IMR-90 (cell line): Measurements from ENCODE around the gene EHHADH. TPM values are rescaled to one million over a fixed set of nuclear protein-coding genes. Genes with fewer than 3 reads are reported as not detected.

Experiments
- ATAC-seq: fragments of 200-7000 bp; cut with Tn5 transposase; 2 replicates; pipeline ENCODE4 v1.9.1; 2020; ENCODE audit warnings: low read depth, mild to moderate bottlenecking, moderate library complexity
- BruUV-seq: library from RNA; stranded (reverse); fragments of 400-500 nt; replicated peaks from 2 replicates; lab custom pipeline; 2021; lab: Mats Ljungman, UMichigan
- CTCF ChIA-PET: fragments of 300-600 bp; formaldehyde crosslinking; extraction: SDS; loops from one replicate; lab custom pipeline; 2021; ENCODE audit warnings: antibody characterized with exemption; lab: Yijun Ruan, JAX
- POLR2A ChIA-PET: fragments of 300-600 bp; sonication (Branson Sonifier 250); formaldehyde crosslinking; loops from one replicate; lab custom pipeline; 2022; ENCODE audit warnings: antibody characterized with exemption; ENCODE audit not compliant: unreplicated experiment; lab: Charles Lee
- DNase-seq: peaks from one replicate; pipeline ENCODE4 v3.0.0; 2013
- H2AFZ ChIP-seq: replicated peaks from 2 replicates; pipeline ENCODE3; 2013; ENCODE audit warnings: low read length, mild to moderate bottlenecking; ENCODE audit not compliant: poor library complexity
- H2AK5ac ChIP-seq: 2 replicates; pipeline ENCODE4 v1.6.1; 2013; ENCODE audit warnings: low read depth, low read length, inconsistent platforms
- H2AK9ac ChIP-seq: replicated peaks from 2 replicates; pipeline ENCODE3; 2013; ENCODE audit warnings: mild to moderate bottlenecking, low read depth, low read length, moderate library complexity; ENCODE audit not compliant: poor library complexity
- H2BK120ac ChIP-seq: 2 replicates; pipeline ENCODE4 v1.6.1; 2013; ENCODE audit warnings: low read depth, low read length, inconsistent platforms
- H2BK15ac ChIP-seq: 3 replicates; pipeline ENCODE4 v1.6.1; 2013; ENCODE audit warnings: low read depth, low read length, inconsistent platforms
- H2BK20ac ChIP-seq: 2 replicates; pipeline ENCODE4 v1.6.1; 2013; ENCODE audit warnings: low read depth, mild to moderate bottlenecking, inconsistent platforms, low read length, moderate library complexity
- H2BK5ac ChIP-seq: 2 replicates; pipeline ENCODE4 v1.6.1; 2013; ENCODE audit warnings: mild to moderate bottlenecking, low read depth, low read length, inconsistent platforms; ENCODE audit not compliant: poor library complexity, severe bottlenecking
- H3K14ac ChIP-seq: replicated peaks from 2 replicates; pipeline ENCODE4 v1.6.1; 2013; ENCODE audit warnings: low read depth, low read length, inconsistent platforms
- H3K18ac ChIP-seq: 2 replicates; pipeline ENCODE4 v1.6.1; 2013; ENCODE audit warnings: low read depth, low read length, control low read depth
- H3K23ac ChIP-seq: 2 replicates; pipeline ENCODE4 v1.6.1; 2013; ENCODE audit warnings: low read depth, low read length, inconsistent platforms
- H3K27ac ChIP-seq: 2 replicates; pipeline ENCODE4 v1.5.1; 2013; ENCODE audit warnings: mild to moderate bottlenecking, control low read depth, low read length; ENCODE audit not compliant: insufficient read depth
- H3K27me3 ChIP-seq: 2 replicates; pipeline ENCODE4 v1.6.1; 2013; ENCODE audit warnings: low read length; ENCODE audit not compliant: control insufficient read depth, insufficient read depth
- H3K36me3 ChIP-seq: 2 replicates; pipeline ENCODE4 v1.6.1; 2013; ENCODE audit warnings: low read length, mixed read lengths; ENCODE audit not compliant: control insufficient read depth, insufficient read depth
- H3K4ac ChIP-seq: 2 replicates; pipeline ENCODE4 v1.6.1; 2013; ENCODE audit warnings: low read depth, low read length, inconsistent platforms
- H3K4me1 ChIP-seq: 2 replicates; pipeline ENCODE4 v1.6.1; 2013; ENCODE audit warnings: low read length, mixed read lengths; ENCODE audit not compliant: control insufficient read depth, insufficient read depth
- H3K4me2 ChIP-seq: 2 replicates; pipeline ENCODE4 v1.6.1; 2013; ENCODE audit warnings: low read depth, mild to moderate bottlenecking, control low read depth, low read length, moderate library complexity
- H3K4me3 ChIP-seq: 2 replicates; pipeline ENCODE4 v1.5.1; 2013; ENCODE audit warnings: low read depth, mild to moderate bottlenecking, control low read depth, low read length, moderate library complexity; ENCODE audit not compliant: insufficient read depth
- H3K56ac ChIP-seq: 2 replicates; pipeline ENCODE4 v1.6.1; 2013; ENCODE audit warnings: low read length, inconsistent platforms; ENCODE audit not compliant: insufficient read depth; ENCODE audit errors: extremely low read depth
- H3K79me1 ChIP-seq, 2 experiments: 2 replicates each; pipeline ENCODE4 v1.6.1; 2013; ENCODE audit warnings: low read length in 2 of 2, inconsistent platforms in 1 of 2, low read depth in 1 of 2
- H3K9ac ChIP-seq: 2 replicates; pipeline ENCODE4 v1.6.1; 2013; ENCODE audit warnings: low read depth, low read length, control low read depth
- H3K9me1 ChIP-seq: 2 replicates; pipeline ENCODE4 v1.6.1; 2013; ENCODE audit warnings: low read length, inconsistent platforms; ENCODE audit not compliant: insufficient read depth
- H3K9me3 ChIP-seq: 2 replicates; pipeline ENCODE4 v1.6.1; 2013; ENCODE audit warnings: low read length; ENCODE audit not compliant: control insufficient read depth, insufficient read depth
- H4K20me1 ChIP-seq: 2 replicates; pipeline ENCODE4 v1.6.1; 2013; ENCODE audit warnings: low read length, inconsistent platforms; ENCODE audit not compliant: insufficient read depth
- H4K5ac ChIP-seq: 2 replicates; pipeline ENCODE4 v1.6.1; 2013; ENCODE audit warnings: mild to moderate bottlenecking, low read depth, low read length, control low read depth
- H4K8ac ChIP-seq, 2 experiments: 2 replicates each; pipeline ENCODE4 v1.6.1; 2013; ENCODE audit warnings: low read depth in 2 of 2, low read length in 2 of 2, control low read depth in 1 of 2, inconsistent platforms in 1 of 2
- H4K91ac ChIP-seq: 2 replicates; pipeline ENCODE4 v1.6.1; 2013; ENCODE audit warnings: low read depth, low read length, inconsistent platforms; ENCODE audit not compliant: insufficient read depth
- BHLHE40 ChIP-seq: fragments of 150-350 bp; IDR thresholded peaks from 2 replicates; pipeline ENCODE4 v1.6.1; 2016; ENCODE audit warnings: mild to moderate bottlenecking, low read depth, low read length
- CTCF ChIP-seq: conservative IDR thresholded peaks from 2 replicates; pipeline ENCODE4 v1.5.1; 2012; ENCODE audit warnings: mild to moderate bottlenecking, low read depth, low read length, improper control_type of control experiment
- MXI1 ChIP-seq: IDR thresholded peaks from 2 replicates; pipeline ENCODE4 v1.6.1; 2012; ENCODE audit warnings: low read depth, mild to moderate bottlenecking, low read length, moderate library complexity, borderline replicate concordance
- POLR2A ChIP-seq: IDR thresholded peaks from 2 replicates; pipeline ENCODE4 v1.6.1; 2012; ENCODE audit warnings: mild to moderate bottlenecking, low read depth, low read length
- RAD21 ChIP-seq: IDR thresholded peaks from 2 replicates; pipeline ENCODE4 v1.6.1; 2012; ENCODE audit warnings: low read length, improper control_type of control experiment
- RCOR1 ChIP-seq: IDR thresholded peaks from 2 replicates; pipeline ENCODE4 v1.6.1; 2012; ENCODE audit warnings: mild to moderate bottlenecking, low read length, improper control_type of control experiment; ENCODE audit not compliant: insufficient replicate concordance
- USF2 ChIP-seq: fragments of 150-350 bp; IDR thresholded peaks from 2 replicates; pipeline ENCODE4 v1.6.1; 2017; ENCODE audit warnings: mild to moderate bottlenecking, antibody characterized with exemption, low read length, low read depth
- WGBS, 2 experiments: methylation state at CpG; one replicate each; pipeline versions ENCODE4 v1.1.5 to v1.1.7; 2013; ENCODE audit warnings: missing lambda C conversion rate in 2 of 2; ENCODE audit not compliant: insufficient read length in 1 of 2; ENCODE audit errors: extremely low coverage in 2 of 2; 5-methylcytosine and 5-hydroxymethylcytosine counted together
- dilution Hi-C: fragments of 300-500 bp; cut with HindIII; formaldehyde crosslinking; loops from one replicate; pipeline ENCODE4 v1.14.3; 2018; ENCODE audit warnings: low sequenced_read_pairs; ENCODE audit not compliant: unreplicated experiment
- in situ Hi-C: fragments of 300-500 bp; cut with MboI; formaldehyde crosslinking; loops from 3 replicates; pipeline ENCODE4 v1.14.3; 2019; ENCODE audit warnings: low sequenced_read_pairs, inconsistent platforms, mixed read lengths
- intact Hi-C: fragments of 100-400 bp; cut with micrococcal nuclease; formaldehyde crosslinking; loops from 2 replicates; pipeline ENCODE4 v1.10.0; 2022
- polyA plus RNA-seq, 3 experiments: library from polyadenylated mRNA; depleted of rRNA; stranded (reverse); fragments of >200 nt; gene quantifications; 2 replicates each; pipeline ENCODE4 v1.2.3, GENCODE V29; 2012; ENCODE audit warnings: low replicate concordance in 1 of 3
- total RNA-seq: library from RNA; depleted of rRNA; stranded (reverse); fragments of >200 nt; gene quantifications from 2 replicates; pipeline ENCODE4 v1.2.3, GENCODE V29; 2012
- TF ChIP-seq, protein P1 (sequence below): fragments of 150-350 bp; IDR thresholded peaks from 2 replicates; pipeline ENCODE4 v1.6.1; 2016; ENCODE audit warnings: low read depth, mild to moderate bottlenecking, low read length, moderate library complexity, borderline replicate concordance

The EHHADH gene
- total and polyA plus RNA-seq, 2 of the 4 experiments (the other 2 are of a cell fraction): 2.0 to 4.7 TPM

DNA sequence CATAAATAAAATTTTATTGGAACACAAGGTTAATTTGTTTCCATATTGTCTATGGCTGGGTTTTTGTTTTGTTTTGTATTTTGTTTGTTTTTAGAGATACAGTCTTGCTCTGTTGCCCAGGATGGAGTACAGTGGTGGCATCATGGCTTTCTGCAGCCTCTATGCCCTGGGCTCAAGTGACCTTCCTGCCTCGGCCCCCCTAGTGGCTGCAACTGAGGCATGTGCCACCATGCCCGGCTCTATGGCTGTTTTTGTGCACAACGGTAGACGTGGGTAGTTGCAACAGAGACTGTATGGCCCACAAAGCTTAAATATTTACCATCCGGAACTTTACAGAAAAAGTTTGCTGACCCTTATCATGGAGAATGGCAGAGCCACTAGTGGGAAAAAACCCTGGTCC lies 54.2 kb downstream of the EHHADH start:
- ChIA-PET POLR2A (no interaction called here), CTCF (no interaction called here)
- dilution Hi-C loops (no loop called here), intact Hi-C loops (no loop called here), in situ Hi-C loops (loop anchor here (25.0 kb wide), 1 partner anchor 312 kb away; no protein-coding TSS in a partner anchor)
- Histone ChIP-seq H3K56ac (no peak overlapping the region), H2BK120ac (no peak overlapping the region), H3K9me3 (no peaks in the 10 kb centered on the region), H3K79me1 (no peaks in the 10 kb centered on the region), H3K9ac (no peak overlapping the region), H3K14ac (no peak overlapping the region), H3K18ac (no peak overlapping the region), H3K23ac (no peak overlapping the region), H2AK9ac (no peak overlapping the region), H2BK15ac (no peak overlapping the region), H2AK5ac (no peak overlapping the region), H2AFZ (no peak overlapping the region), H3K4ac (no peak overlapping the region), H2BK5ac (no peak overlapping the region), H3K9me1 (peaks cover 4% of the 10 kb centered on the region), H4K91ac (no peak overlapping the region), H3K4me2 (no peak overlapping the region), H3K36me3 (no peaks in the 10 kb centered on the region), H3K4me1 (no peaks in the 10 kb centered on the region), H4K20me1 (no peaks in the 10 kb centered on the region), H4K8ac (no peak overlapping the region), H3K4me3 (no peak overlapping the region), H2BK20ac (no peak overlapping the region), H3K27me3 (no peaks in the 10 kb centered on the region), H3K27ac (no peak overlapping the region), H4K5ac (no peak overlapping the region)
- no peak for DNase-seq
- BruUV-seq: no TSS peak
- no peak for TF ChIP-seq POLR2A
- no peak for TF ChIP-seq RAD21
- TF ChIP-seq USF2: no peak
- no peak for TF ChIP-seq CTCF
- no peak for TF ChIP-seq MXI1
- TF ChIP-seq BHLHE40: no peak
- TF ChIP-seq, protein P1, sequence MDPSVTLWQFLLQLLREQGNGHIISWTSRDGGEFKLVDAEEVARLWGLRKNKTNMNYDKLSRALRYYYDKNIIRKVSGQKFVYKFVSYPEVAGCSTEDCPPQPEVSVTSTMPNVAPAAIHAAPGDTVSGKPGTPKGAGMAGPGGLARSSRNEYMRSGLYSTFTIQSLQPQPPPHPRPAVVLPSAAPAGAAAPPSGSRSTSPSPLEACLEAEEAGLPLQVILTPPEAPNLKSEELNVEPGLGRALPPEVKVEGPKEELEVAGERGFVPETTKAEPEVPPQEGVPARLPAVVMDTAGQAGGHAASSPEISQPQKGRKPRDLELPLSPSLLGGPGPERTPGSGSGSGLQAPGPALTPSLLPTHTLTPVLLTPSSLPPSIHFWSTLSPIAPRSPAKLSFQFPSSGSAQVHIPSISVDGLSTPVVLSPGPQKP: no peak
- TF ChIP-seq RCOR1: no peak
- no peak for ATAC-seq
- WGBS, 2 experiments: 88% methylated on average over 3 of the region's 5 CpGs; no CpG with 5 or more reads in 1 of the 2 experiments
